CD4-positive, alpha-beta T cell treated with Interleukin-12 subunit alpha and Interleukin-12 subunit beta, for 1 hour (primary cell): Measurements from ENCODE around the gene BICD2.

Source experiments
- DNase-seq: peaks from one replicate; pipeline ENCODE4 v3.0.0-alpha.2; 2020

Gene BICD2

DNA sequence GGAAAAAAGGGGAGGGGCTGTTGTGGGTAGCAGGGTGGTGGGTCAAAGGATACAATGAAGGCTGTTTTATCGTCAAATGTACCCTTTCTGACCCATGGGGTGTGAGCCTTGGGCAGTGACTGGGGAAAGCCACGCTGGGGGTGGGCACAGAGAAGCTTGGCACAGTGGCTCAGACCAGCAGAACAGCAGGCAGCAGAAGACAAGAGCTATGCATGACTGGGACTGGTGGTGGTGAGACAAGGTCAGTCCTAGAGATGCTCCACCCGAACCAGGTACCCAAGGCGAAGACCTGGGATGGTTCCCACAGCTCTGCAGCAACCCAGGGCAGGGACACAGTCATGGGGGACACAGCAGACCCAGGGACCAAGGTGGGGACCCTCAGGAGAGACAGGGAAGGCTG is 38.3 kb downstream of the BICD2 start:
- no peak for DNase-seq

DNA sequence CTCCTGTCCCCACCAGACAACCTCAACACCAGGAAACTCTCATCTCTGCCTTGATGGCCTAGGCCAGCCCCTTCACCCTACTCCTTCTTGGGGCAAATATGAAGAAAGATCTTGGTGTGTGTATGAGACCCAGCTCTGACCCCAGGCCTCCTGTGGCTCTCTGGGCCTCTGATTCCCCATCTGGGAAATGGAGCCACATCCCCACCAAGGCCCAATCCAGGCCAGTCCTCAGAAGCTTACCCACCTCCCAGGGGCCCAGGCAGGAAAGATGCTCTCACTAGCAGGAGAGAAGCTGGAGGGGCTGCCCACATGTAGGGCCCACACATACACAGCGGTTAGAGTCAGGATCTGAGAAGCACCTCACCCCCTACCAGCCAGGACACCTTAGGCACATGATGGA is 38.9 kb downstream of the BICD2 start:
- no peak for DNase-seq

DNA sequence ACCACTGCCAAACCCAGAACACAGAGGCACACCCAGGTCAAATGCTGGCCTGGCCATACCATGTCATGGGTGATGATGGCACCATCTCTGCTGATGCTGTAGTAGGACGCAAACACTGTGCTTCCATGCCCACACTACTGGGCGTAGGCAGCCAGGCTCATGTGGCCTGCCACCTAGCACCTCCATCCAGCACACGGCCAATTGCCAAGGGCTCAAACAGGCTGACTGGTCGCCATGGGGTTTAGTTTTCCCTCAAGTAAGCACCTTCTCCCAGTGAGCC is 39.4 kb downstream of the BICD2 start:
- no peak for DNase-seq

DNA sequence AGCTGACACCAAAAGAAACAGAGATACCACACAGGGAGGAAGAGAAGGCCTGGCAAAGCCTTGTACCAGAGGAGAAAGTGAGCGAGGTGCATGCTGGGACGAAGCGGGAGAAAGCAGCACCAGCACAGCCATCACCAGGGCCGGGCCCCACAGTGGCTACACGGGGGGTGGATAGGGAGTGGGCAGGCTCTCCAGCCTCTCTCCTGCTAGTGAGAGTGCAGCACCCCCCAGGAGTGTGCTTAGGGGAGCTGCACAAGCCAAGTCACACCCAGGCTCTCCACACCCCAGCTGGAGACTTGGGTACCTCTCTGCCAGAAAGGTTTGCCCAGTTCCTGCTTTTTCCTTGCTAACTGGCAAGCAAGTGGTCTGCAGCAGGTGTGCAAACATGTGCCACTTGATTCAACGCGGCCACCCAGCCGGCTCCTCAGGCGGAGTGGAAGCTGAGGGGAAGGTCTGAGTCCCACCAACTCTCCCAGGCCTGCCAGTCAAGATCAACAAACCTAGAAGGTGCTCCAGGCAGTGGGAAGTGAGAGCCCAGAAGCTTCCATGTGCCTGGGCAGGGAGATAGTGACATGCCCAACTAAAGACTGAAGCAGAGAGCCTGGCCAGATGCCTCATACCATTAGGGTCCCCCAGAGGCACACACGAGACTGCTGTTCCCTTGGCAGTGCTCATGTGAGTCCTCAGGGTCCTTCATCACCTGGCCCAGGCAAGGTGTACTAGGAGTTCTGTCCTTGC is 39.9 kb downstream of the BICD2 start:
- DNase-seq: no peak

DNA sequence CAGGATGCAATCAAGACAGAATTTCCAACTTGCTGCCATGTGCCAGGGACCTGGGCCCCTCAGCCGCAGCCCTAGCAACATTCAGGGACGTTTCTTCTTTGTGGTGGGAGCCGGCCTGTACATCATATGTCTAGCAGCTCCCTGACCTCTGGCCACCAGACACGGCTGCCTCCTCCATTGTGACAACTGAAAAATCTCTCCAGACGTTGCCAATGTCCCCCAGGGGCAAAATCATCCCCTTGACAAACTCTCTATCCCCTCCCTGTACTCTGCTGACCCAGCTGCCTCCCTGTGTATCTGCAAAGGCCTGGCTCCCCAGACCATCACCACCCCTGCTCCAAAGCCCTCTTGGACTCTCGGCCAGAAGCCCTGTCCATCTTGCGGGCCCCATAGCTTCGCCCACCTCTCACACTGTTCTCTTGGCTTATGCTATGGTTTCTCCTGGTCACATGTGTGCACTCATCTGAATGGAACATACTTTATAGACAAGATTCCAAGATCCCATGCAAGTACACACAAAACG is 40.8 kb downstream of the BICD2 start:
- no peak for DNase-seq

DNA sequence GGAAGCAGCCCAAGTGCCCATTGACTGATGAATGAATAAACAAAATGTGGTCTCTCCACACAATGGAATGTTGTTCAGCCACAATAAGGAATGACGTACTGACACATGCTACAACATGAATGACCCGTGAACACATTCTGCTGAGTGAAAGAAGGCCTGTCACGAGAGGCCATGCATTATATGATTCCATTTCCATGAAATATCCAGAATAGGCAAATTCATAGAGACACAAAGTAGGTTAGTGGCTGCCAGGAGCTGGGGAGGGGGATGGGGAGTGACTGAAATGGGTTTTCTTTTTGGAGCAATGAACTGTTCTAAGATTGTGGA is 41.4 kb downstream of the BICD2 start:
- DNase-seq: no peak

DNA sequence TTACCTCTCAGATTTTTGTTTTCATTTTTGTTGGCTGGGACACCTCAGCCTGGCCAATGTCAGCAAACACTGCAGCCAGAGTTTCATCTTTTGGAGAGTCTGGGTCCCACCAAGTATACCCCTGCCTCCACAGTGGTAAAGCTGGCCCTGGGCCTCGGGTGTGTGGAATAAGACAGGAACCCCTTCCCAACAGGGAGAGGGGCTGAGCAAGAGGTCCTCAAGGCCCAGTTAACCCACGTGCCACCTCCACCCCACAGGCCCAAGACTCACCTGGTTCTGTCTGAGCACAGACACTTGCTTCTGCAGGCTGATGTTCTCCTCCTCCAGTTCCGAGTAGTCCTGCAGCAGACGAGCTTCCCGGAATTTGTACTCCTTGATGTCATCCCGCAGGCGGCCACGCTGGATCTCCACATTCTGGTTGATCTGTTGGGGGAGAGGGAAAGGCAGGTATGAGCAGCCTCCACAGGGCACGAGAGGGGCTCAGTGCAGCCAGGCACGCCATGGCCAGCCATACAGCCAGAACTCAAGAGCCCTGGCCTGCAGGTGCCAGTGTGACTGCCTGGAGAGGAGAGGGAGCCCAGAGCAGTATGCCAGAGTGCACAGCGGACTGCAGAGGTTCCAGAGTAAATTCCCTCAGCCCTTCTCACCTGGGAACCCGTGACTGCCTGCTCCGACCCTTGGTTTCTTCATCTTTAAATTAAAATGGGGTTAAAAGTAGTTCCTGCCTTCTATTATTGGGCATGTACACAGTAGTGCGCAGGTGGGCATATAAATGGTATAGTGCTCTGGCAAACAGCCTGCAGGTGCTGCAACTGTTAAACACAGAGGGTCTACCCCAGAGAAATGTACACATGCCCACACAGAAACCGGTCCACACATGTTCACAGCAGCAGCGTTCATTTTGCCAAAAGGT is 42.0 kb downstream of the BICD2 start:
- DNase-seq: no peak

DNA sequence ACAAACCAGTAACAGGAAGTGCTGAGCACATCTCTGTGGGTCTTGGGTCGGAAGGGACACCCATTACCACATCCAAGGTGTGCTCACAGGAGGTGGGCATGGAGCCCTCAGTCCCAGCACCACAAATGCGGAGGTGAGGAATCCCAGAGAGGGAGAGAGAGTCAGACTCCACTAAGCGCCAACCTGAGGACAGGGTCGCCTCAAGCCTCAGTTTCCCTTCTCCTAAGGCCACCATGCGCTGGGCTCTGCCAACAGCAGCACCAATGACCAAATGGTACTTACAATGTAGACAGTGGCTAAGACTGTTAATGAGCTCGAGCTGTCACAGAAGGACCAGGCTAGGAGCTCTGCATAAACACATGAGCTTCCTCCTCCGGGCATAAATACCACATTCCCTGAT is 43.1 kb downstream of the BICD2 start:
- no peak for DNase-seq

DNA sequence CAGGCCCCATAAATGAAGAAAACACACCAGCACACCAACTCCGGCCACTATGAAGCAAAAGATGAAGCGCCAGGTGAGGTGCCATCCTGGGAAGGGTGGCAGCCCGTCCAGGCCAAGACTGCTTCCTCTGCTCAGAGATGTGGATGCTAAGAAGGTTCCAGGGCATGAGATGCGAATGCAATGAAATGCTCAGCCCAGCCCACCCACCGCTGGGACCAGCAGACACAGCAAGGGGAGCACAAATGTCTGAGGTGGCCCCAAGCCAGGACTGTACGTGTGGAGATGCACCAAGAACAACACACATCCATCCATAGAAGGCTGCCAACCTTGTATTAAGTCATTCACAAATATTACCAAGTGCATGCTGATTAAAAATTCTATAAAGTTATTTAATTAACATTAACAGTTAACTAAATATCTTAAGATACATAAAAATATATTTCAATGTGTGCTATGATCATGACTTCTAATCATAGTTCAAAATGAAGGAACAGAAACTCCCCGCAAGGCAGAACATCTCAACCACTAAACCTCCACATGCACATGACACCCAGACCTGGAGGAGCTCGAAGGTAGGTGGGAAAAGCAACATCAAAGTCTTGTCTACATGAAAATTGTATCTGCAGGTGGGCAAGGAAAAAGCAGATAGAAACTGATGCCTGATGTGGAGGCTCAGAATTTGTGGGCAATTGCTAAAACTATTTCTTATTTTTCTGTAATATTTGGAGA is 43.7 kb downstream of the BICD2 start:
- no peak for DNase-seq

DNA sequence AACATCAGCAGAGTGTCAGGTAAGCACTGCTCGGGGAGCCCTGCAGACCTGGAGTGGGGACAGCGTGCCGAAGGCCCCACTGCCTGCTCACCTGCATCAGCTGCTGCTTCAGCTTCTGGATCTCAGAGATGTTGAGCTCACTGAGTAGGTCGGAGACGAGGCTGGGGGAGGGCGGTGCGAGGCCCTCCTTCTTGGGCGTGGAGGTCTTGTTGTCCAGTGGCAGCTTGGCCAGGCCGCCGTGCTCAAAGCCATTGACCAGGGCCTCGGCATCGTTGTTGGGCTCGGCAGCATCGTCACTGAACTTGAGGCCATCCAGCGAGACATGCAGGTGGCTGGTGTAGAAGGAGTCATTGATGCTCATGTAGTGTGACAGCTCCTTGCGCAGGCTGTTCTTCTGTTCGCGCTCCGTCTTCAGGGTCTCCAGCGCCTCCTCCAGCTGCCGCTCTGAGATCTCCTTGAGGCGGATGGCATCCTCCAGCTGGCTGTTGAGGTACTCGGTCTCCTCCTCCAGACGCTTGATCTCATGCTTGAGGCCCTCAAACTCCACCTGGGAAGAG is 44.3 kb downstream of the BICD2 start:
- DNase-seq: no peak

DNA sequence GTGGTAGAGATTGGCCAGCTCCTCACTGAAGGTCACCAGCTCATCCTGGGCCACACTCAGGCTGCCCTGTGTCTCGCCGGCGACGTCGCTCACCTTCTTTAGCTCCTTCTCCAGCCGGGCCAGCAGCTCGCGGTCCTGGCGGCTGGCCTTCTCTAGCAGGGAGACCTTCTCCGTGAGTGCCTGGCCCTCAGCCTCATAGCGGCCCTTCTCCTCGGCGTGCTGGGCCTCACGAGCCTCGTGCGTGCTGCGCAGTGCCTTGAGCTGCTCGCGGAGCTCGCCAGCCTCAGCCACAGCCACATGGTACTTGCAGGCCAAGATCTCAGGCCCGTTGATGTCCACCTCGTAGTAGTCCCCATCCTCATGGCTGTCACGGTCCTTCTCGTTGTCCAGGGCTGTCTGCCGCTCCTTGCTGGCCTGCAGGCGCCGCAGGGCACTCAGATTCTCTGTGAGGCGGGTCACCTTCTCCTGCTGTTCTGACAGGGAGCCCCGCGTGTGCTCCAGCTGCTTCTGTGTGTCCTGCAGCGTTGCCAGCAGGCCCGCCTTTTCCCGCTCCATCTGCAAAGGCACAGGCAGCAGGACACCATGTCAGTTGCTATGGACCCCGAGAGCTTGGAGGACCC is 45.5 kb downstream of the BICD2 start:
- DNase-seq: no peak

DNA sequence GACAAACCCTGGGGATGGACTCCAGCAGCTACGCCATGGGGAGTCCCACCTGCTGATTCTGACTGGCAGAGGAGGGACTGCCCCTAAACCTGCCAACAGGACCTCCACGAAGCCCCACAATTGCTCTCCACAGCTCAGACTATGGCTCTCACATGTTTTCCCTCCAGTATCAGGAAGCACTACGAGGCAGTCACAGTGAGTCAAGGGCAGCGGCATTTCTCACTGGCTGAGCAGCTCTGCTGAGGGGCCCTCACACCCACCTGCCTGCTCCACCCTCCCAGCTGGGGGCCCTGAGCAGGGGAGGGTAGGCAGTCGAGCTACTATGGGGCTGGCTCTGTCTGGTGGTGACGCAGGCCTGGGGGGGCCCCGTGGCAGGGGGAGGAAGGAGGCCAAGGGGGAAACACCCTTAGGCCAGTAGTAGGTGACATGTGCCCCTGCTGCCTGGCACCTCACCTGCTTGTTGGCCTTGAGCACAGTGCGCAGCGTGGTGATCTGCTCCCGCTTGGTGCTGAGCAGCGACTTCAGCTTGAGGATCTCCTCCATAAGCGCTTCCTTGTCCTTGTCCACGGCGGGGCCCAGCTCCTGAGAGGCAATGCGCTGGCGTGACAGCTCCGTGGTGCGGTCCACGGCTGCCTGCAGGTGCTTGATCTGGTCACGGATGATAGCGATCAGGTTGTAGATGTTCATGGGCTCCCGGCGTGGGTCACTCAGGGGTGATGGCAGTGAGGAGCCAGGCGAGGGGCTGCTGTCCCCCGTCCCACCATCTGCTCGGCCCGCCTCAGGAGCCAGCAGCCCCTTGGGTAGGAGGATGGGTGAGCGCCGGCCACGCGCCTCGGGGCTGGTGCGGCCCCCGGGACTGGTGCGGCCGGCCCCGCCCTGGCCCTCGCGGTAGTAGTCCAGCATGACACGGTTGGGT is 46.3 kb downstream of the BICD2 start:
- no peak for DNase-seq

DNA sequence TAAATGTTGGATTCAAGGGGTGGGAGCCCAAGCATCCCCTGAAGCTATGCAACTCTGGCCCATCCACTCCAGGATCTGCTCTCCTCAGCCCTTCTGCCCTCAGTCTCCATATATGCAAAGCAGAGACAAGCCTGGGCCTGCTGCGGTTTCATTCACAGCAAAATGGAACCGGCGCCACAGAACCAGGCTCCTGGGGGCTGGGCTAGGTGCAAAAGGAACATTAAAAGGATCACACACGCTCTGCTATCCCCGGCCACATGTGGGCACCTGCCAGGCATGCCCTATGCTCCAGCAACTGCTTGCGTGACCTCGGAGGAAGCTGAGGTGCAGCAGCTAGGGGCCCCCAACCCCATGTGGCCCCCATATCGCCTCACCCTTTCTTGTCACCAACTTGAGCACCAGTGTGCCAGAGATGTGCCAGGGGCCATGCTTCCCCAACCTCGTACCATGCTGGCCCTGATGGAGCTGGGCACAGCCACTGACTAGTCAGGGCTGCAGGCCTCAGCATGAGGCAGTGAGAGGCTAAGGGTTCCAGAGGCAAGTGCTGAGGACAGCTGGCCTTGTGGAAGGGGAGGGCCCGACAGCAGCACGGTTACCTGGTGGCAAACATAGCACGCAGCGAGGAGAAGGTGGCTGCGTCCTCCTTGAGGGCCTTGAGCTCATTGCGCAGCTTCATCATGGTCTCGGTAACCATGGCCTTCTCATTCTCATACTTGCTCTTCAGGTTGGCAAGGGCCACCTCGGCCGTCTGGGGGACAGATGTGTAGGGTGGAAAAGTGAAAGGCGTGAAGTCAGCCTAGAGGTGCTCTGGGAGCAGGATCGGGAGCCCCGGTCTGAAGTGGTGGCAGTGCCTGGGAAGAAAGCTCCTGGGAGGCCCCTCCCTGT is 47.2 kb downstream of the BICD2 start:
- no peak for DNase-seq

DNA sequence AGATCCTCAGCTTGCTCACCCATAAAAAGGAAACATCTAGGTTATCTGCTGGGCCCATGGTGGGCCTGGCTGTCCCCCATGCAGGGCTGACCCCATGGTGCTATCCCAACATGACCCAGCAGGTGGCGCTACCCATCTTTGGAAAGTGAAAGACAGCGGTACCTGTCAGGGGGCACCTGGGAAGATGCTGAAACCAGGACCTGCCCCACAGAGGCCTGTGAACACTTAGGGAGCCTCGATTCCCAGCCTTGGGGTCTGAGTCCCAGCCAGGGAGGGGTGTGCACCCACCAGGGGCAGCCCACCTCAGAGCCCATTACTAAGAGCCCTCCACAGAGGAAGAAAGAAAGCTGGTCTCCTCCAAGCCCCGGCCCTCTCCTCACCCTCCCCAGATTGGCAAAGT is 48.1 kb downstream of the BICD2 start:
- DNase-seq: peak; percentile 77

DNA sequence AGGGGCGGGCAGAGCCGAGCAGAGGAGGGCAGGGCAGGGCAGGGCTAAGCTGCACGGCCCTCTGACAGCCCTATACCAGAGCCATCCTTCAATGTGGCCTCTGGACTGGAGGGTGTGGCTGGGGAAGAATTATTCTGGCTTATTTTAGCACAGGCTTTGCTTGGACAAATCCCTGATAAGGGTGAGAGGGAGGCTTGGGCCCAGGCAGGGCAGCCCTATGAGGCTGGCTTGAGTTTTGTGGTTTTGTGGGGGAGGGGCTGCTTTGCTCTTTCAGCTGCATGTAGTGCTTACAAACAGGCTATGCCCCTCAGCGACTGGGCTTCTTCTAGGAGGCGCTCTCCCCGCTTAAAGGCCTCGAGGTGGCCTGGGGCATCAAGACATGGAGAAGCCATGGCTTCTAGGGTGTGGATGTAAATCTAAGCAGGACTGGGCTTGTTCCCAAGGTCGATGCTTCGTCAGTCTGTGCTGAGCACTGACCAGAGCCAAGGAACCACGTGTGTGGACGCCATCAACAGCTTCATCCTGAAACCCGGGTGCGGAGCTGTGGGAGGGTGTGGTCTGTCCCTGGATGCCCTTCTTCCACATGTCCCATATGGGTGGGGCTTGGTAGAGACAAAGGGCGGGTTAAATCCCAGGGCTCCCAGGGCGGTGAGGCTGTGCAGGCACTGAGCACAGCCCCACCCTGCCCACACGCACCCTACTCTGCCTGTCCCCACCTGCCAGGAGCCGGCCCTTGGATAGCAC is 49.0 kb downstream of the BICD2 start:
- DNase-seq: no peak

DNA sequence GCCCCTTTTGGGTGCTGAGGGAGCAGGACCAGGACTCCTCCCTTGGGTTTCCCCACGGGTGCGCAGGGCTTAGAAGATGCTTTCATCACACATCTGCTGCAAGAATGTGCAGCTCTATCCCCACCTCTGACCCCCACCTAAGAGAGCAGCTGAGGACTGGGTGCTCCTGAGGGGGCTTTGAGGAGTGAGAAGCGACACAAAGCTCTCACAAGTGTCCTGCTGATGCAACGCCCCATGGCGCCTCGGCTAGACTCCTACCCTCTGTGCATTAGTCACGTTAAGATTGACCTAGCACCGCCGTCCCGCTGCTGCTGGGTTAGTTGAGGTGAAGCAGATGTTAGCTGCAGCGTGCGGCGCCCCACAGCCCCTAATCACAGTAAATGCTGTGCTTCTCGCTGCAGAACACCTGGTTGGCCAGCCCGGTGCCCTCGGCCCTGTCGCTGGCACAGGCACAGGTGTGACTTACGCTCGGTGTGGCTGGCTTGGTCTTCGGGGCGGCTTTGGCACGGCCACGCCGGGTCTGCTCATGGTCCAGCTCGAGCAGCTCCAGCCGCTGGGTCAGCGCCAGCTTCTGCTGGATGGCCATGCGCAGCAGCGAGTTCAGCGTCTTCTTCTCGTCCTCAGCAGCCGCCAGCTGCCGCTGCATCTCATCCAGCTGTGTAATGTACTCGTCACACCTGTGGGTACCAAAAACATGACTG is 49.7 kb downstream of the BICD2 start:
- no peak for DNase-seq

DNA sequence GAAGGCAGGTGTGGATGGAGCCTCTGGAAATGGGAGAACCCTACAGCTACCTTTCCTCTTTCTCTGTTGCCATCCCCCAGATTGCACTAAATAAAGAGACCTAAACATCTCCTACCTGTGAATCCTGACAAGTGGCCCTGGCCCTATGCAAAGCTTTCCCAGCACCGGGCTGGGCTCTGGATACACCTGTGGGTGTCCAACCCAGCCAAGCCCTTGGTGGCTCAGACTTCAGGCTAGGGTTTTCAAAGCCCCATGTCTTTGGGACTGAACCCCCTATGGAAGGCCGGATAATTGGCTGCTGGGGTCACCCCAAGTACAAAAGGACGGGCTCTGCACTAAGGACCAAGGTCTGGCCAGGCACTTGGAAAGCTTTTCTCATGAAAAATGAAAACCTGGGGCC is 50.6 kb downstream of the BICD2 start:
- no peak for DNase-seq

DNA sequence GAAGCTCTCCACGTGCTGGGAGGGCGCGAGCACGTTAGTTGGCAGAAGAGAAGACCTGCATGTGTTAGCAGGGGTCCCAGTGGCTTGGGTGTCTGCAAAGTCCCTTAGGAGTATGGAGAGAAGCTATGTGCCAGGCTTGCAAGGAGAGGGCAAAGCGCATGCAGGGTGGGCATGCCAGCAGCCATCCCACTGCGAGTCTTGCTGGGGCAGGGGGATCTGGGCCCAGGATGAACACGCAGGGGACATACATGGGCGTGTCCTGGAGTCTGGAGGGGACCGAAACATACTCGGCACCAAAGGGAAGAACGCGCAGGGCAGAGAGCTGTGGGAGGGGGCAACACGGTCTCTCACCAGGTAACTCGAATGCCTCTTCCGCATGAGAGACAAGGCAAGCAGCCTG is 51.1 kb downstream of the BICD2 start:
- DNase-seq: no peak

DNA sequence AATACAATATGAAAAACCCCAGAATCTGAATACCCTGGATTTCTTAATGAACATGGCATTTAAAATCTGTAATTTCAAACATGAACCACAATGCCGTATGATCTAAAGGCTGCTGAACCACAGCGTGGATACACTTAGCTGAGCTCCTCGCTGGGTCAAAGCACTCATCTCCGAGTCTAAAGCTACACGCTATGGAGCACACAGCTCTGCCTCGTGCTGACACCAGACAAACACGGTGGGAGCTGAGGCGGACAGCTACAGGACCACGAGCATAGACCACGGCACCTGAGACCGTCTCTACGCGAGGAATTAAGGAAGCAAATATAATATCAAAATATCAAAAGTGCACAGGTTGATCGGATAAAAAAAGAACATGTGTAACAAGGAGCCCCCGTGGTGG is 51.9 kb downstream of the BICD2 start:
- DNase-seq: no peak
